ENCODE data around the gene HOXB5.

The HOXB5 gene

DNA sequence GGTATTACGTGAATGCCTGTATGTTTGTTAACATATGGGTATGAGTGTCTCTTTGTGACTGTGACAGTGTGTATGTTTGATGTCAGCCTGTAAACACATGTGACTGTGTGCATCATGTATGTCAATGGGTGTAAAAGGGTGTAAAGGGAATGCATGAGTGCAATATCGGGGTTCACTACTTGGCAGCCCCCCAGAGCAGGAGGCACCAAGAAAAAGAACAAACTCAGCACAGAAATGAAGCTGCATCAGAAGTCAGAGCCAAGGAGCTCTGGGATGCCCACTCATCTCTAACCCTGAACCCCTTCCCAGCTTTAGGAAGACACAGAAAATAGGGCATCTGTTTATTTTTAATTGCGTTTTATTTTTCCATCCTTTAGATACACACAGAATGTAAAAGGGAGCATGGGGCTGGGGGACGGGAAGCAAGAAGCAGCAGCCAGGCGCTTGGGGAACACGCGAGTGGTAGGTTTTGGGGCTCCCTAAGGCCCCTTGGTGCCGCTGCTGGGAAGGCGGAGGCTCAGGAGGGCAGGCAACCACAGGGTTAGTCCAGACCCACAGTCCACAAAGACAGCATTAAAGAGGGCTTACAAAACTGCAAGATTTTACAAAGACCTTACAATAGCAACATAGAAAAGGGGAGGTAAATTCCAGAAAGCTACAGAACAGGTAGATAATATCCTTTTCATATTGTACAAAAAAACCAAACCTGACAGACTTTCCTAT, 13.5 kb upstream of the HOXB5 start:
- no peak for DNase-seq (ENCODE audit: low spot score in 2 of 2)
- Histone ChIP-seq H3K36me3 (replicated peaks) (no peaks in the 10 kb centered on the region), H3K9me3 (no peaks in the 10 kb centered on the region), H3K4me3 (no peak overlapping the region), H3K27me3 (ENCODE audit: low read depth) (peaks cover 19% of the 10 kb centered on the region), H3K4me1 (peaks cover 2% of the 10 kb centered on the region; the same call in 1 of the 2 replicates)
- in situ Hi-C loops (cut with MboI; ENCODE audit: low sequenced_read_pairs): no loop called here

DNA sequence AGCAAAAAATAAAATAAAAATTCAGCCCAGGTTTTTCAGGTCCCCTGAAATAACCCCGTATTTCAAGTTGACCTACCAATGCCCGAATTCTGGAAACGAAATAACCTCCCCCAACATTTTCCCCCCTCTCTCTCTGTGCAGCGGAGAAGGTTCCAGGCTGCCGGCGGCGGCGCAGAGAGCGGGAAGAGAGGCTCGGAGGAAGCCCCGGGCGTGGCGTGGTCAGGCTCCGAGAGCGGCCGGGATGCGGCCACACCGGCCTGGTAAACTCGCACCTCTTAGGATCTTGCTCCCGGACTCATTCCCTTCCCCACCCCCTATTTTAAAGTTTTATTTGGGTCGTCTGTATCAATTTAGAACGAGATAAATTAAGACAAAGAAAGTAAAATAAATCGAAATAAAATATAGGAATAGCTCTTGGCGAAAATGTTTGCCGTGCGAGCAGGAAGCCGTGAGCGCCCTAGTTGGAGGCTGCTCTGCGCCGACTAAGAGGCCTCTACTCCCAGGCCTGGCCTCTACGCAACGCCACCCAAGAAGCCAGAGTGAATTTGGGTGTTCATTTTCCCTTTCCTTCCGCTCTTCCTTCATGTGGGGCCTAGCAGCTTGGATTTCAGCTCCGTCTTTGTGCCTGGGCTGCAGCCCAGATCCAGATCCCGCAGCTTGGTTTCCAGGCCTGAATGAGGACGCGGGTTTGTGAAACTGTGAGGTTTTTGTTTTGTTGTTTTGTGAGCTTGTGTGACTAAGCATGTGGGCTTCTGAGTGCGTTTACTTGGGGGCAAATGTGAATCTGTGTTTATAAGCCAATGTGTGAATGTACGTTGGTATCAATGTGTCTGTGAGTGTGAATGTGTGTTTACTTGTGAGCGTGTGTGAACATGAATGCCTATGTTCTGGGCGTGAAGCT, 12.7 kb upstream of the HOXB5 start:
- DNase-seq (ENCODE audit: low spot score in 2 of 2): no peak
- in situ Hi-C loops (cut with MboI; ENCODE audit: low sequenced_read_pairs): no loop called here
- Histone ChIP-seq H3K4me1 (no peaks in the 10 kb centered on the region; the same call in 1 of the 2 replicates), H3K36me3 (replicated peaks) (no peaks in the 10 kb centered on the region), H3K9me3 (no peaks in the 10 kb centered on the region), H3K4me3 (no peak overlapping the region), H3K27me3 (ENCODE audit: low read depth) (peaks cover 27% of the 10 kb centered on the region)

GRCh38 chr17:48605409-48605919, 11.9 kb upstream of the HOXB5 start:
- no peak overlapping the region for H3K4me3 ChIP-seq
- H3K27me3 ChIP-seq (ENCODE audit: low read depth): peaks cover 29% of the 10 kb centered on the region
- DNase-seq (ENCODE audit: low spot score in 2 of 2): no peak
- no peaks in the 10 kb centered on the region; the same call in 1 of the 2 replicates for H3K4me1 ChIP-seq
- in situ Hi-C loops (cut with MboI; ENCODE audit: low sequenced_read_pairs): no loop called here
- H3K36me3 ChIP-seq (replicated peaks): no peaks in the 10 kb centered on the region
- H3K9me3 ChIP-seq: no peaks in the 10 kb centered on the region

GRCh38 chr17:48604770-48605329, 11.3 kb upstream of the HOXB5 start, which contains the start of gene HOXB6:
TSS of gene HOXB6 (minus strand) at chr17:48604986. CDS start at chr17:48598150, 6,836 bp downstream.
- no peaks in the 10 kb centered on the region for H3K36me3 ChIP-seq (replicated peaks)
- H3K4me3 ChIP-seq: no peak within 1 kb of the TSS
- no peaks in the 10 kb centered on the region for H3K9me3 ChIP-seq
- in situ Hi-C loops (cut with MboI; ENCODE audit: low sequenced_read_pairs): no loop called here
- peaks cover 31% of the 10 kb centered on the region for H3K27me3 ChIP-seq (ENCODE audit: low read depth)
- H3K4me1 ChIP-seq: no peaks in the 10 kb centered on the region; the same call in 1 of the 2 replicates
- DNase-seq (ENCODE audit: low spot score in 2 of 2): no peak

GRCh38 chr17:48603959-48604769, 10.6 kb upstream of the HOXB5 start:
- no peaks in the 10 kb centered on the region for H3K9me3 ChIP-seq
- in situ Hi-C loops (cut with MboI; ENCODE audit: low sequenced_read_pairs): no loop called here
- H3K36me3 ChIP-seq (replicated peaks): no peaks in the 10 kb centered on the region
- H3K4me3 ChIP-seq: no peak overlapping the region
- H3K27me3 ChIP-seq (ENCODE audit: low read depth): peaks cover 38% of the 10 kb centered on the region
- H3K4me1 ChIP-seq: no peaks in the 10 kb centered on the region; the same call in 1 of the 2 replicates
- DNase-seq (ENCODE audit: low spot score in 2 of 2): no peak

GRCh38 chr17:48601539-48602425, 8.2 kb upstream of the HOXB5 start:
- Histone ChIP-seq H3K36me3 (replicated peaks) (no peaks in the 10 kb centered on the region), H3K27me3 (ENCODE audit: low read depth) (peaks cover 57% of the 10 kb centered on the region), H3K4me1 (peaks cover 4% of the 10 kb centered on the region), H3K4me3 (no peak overlapping the region), H3K9me3 (no peaks in the 10 kb centered on the region)
- no peak for DNase-seq (ENCODE audit: low spot score in 2 of 2)
- in situ Hi-C loops (cut with MboI; ENCODE audit: low sequenced_read_pairs): no loop called here

- no peak for DNase-seq (ENCODE audit: low spot score in 2 of 2)
- Histone ChIP-seq H3K9me3 (no peaks in the 10 kb centered on the region), H3K27me3 (ENCODE audit: low read depth) (peaks cover 57% of the 10 kb centered on the region), H3K4me1 (peaks cover 4% of the 10 kb centered on the region), H3K36me3 (replicated peaks) (no peaks in the 10 kb centered on the region), H3K4me3 (no peak overlapping the region)
- in situ Hi-C loops (cut with MboI; ENCODE audit: low sequenced_read_pairs): no loop called here
Measured at GRCh38 chr17:48601207-48601538, 7.6 kb upstream of the HOXB5 start.

DNA sequence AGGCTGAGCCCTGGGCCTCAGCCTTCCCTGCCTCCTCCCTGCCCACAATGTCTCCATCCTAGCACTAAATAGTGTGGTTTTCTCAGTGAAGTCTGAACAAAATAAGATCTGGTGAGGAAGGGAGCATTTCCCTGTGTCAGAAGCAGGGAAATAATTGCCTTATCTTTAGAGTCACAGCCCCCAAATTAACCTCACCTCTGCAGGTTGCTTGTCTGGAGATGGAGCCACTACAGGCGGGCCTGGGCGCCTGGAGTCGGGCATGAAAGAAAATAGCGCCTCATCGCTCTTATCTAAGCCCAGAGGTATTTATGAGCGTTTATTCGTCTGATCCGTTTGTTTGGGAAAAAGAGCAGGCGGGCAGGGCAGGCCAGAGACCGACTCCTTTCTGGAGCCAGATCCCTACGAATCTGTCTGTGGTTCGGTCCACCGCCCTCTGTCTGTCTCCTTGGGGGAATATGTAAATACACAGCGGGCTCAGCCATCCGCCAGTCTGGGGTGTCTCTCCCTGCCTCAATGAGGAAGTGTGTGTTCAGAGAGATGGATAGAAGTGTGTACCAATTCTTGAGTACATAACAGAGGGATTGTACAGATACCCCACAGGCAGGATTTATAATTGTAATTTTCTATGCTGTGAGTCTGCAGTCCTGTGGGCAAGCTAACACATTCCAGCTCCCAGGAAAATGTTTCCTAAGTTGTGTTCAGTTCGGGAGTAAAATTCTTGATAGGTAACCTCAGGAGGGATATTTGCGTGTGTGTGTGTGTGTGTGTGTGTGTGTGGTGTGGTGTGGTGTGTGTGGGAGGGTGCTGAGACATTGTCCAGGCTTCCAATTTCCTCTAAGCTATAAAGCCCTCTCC, 6.9 kb upstream of the HOXB5 start:
- Histone ChIP-seq H3K27me3 (ENCODE audit: low read depth) (peaks cover 57% of the 10 kb centered on the region), H3K9me3 (no peaks in the 10 kb centered on the region), H3K4me1 (peaks cover 4% of the 10 kb centered on the region), H3K4me3 (no peak overlapping the region), H3K36me3 (replicated peaks) (no peaks in the 10 kb centered on the region)
- DNase-seq (ENCODE audit: low spot score in 2 of 2): no peak
- in situ Hi-C loops (cut with MboI; ENCODE audit: low sequenced_read_pairs): no loop called here

DNA sequence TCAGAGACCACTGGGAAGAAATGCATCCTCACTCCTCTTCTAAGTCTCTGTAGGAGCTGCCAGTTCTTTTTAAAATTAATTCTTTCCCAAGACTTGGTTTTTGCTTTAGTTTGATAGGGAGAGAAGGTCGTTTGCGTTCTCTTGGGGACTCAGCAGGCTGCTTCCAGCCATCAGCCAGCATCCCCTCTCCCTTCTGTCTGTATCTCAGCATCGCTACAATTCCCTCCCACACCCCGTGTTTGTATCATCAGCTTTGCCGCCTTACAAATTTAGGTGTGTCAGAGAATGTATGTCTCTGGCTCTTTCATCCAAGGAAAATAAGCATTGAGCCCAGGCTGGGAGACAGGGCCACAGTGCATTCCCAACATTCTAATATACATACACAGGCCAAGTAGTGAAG, 5.8 kb upstream of the HOXB5 start:
- DNase-seq (ENCODE audit: low spot score in 2 of 2): no peak
- Histone ChIP-seq H3K4me3 (no peak overlapping the region), H3K9me3 (no peaks in the 10 kb centered on the region), H3K36me3 (replicated peaks) (no peaks in the 10 kb centered on the region), H3K4me1 (peaks cover 4% of the 10 kb centered on the region), H3K27me3 (ENCODE audit: low read depth) (peaks cover 48% of the 10 kb centered on the region)
- in situ Hi-C loops (cut with MboI; ENCODE audit: low sequenced_read_pairs): no loop called here

GRCh38 chr17:48598736-48599135, 5.2 kb upstream of the HOXB5 start:
- Histone ChIP-seq H3K9me3 (no peaks in the 10 kb centered on the region), H3K4me1 (peaks cover 4% of the 10 kb centered on the region), H3K36me3 (replicated peaks) (no peaks in the 10 kb centered on the region), H3K27me3 (ENCODE audit: low read depth) (peaks cover 43% of the 10 kb centered on the region), H3K4me3 (no peak overlapping the region)
- in situ Hi-C loops (cut with MboI; ENCODE audit: low sequenced_read_pairs): no loop called here
- DNase-seq (ENCODE audit: low spot score in 2 of 2): no peak

- DNase-seq (ENCODE audit: low spot score in 2 of 2): peak in 1 of 2 experiments; percentile 62
- H3K4me3 ChIP-seq: peak overlapping the region; percentile 39
- peaks cover 10% of the 10 kb centered on the region for H3K4me1 ChIP-seq
Measured at GRCh38 chr17:48597778-48598631, 4.4 kb upstream of the HOXB5 start.

More at GRCh38 chr17:48597778-48598631, 4.4 kb upstream of the HOXB5 start:
- Histone ChIP-seq H3K27me3 (ENCODE audit: low read depth) (peaks cover 43% of the 10 kb centered on the region), H3K36me3 (replicated peaks) (no peaks in the 10 kb centered on the region), H3K9me3 (no peaks in the 10 kb centered on the region)
- in situ Hi-C loops (cut with MboI; ENCODE audit: low sequenced_read_pairs): no loop called here

Data from HAP-1 (cell line).